Small intestine (tissue), 7 donors: ENCODE results near the gene KCNK4. TPM values are rescaled to one million over a fixed set of nuclear protein-coding genes. Genes with fewer than 3 reads are reported as not detected.
A peak's percentile ranks its signal among the peaks of the same experiment; 100 is the strongest.

Source experiments
- DNase-seq, 2 donors: peaks; one replicate each; pipeline versions ENCODE4 v3.0.0 to v3.0.0-alpha.2; 2013
- FAIRE-seq: peaks from 2 replicates; lab custom pipeline; 2012; peaks lifted over from hg19 to GRCh38; lab: Jason Lieb, UNC
- H3K27ac ChIP-seq, 3 donors: one replicate each; pipeline ENCODE4 v1.5.1; 2013; ENCODE audit warnings: low read length in 2 of 3, mild to moderate bottlenecking in 2 of 3, control low read depth in 1 of 3, inconsistent platforms in 1 of 3, low read depth in 1 of 3, moderate library complexity in 1 of 3
- H3K27me3 ChIP-seq, 3 donors: one replicate each; pipeline ENCODE4 v1.6.1; 2013; ENCODE audit warnings: low read length in 3 of 3, inconsistent platforms in 1 of 3; ENCODE audit not compliant: control insufficient read depth in 3 of 3, insufficient read depth in 3 of 3
- H3K36me3 ChIP-seq, 3 donors: one replicate each; pipeline ENCODE4 v1.6.1; 2013; ENCODE audit warnings: low read length in 3 of 3, inconsistent platforms in 1 of 3, low read depth in 1 of 3, mild to moderate bottlenecking in 1 of 3, moderate library complexity in 1 of 3; ENCODE audit not compliant: control insufficient read depth in 3 of 3, insufficient read depth in 2 of 3
- H3K4me1 ChIP-seq, 3 donors: one replicate each; pipeline ENCODE4 v1.6.1; 2013; ENCODE audit warnings: low read length in 2 of 3, inconsistent platforms in 1 of 3, low read depth in 1 of 3, mild to moderate bottlenecking in 1 of 3, moderate library complexity in 1 of 3; ENCODE audit not compliant: control insufficient read depth in 3 of 3, insufficient read depth in 2 of 3
- H3K4me3 ChIP-seq, 3 donors: one replicate each; pipeline ENCODE4 v1.5.1; 2013; ENCODE audit warnings: low read length in 3 of 3, control low read depth in 1 of 3, inconsistent platforms in 1 of 3, low read depth in 1 of 3, mild to moderate bottlenecking in 1 of 3, moderate library complexity in 1 of 3
- H3K9me3 ChIP-seq, 2 donors: one replicate each; pipeline ENCODE4 v1.6.1; 2013; ENCODE audit warnings: low read depth in 1 of 2, low read length in 1 of 2; ENCODE audit not compliant: control insufficient read depth in 2 of 2, insufficient read depth in 1 of 2
- WGBS, 3 donors: extraction: QIAGEN DNeasy Blood & Tissue Kit; methylation state at CpG; one replicate each; pipeline ENCODE4 v1.1.7; 2013; 5-methylcytosine and 5-hydroxymethylcytosine counted together
- polyA plus RNA-seq, 4 donors: library from polyadenylated mRNA; stranded (reverse) in 3 of 4; unstranded in 1 of 4; fragments of 200-250 nt in 3 of 4; fragments of 120-200 nt in 1 of 4; gene quantifications; one replicate each; pipeline versions ENCODE4 v1.2.1 to v1.2.3, GENCODE V29; 2013
- donor health status: healthy with polysubstance abuse.
- donor health status: control.
- donor health status: control.
- donor health status: Bipolar disorder and iron deficiency.
- donor health status: healthy.

Gene KCNK4
- polyA plus RNA-seq, 4 donors = not detected

DNA sequence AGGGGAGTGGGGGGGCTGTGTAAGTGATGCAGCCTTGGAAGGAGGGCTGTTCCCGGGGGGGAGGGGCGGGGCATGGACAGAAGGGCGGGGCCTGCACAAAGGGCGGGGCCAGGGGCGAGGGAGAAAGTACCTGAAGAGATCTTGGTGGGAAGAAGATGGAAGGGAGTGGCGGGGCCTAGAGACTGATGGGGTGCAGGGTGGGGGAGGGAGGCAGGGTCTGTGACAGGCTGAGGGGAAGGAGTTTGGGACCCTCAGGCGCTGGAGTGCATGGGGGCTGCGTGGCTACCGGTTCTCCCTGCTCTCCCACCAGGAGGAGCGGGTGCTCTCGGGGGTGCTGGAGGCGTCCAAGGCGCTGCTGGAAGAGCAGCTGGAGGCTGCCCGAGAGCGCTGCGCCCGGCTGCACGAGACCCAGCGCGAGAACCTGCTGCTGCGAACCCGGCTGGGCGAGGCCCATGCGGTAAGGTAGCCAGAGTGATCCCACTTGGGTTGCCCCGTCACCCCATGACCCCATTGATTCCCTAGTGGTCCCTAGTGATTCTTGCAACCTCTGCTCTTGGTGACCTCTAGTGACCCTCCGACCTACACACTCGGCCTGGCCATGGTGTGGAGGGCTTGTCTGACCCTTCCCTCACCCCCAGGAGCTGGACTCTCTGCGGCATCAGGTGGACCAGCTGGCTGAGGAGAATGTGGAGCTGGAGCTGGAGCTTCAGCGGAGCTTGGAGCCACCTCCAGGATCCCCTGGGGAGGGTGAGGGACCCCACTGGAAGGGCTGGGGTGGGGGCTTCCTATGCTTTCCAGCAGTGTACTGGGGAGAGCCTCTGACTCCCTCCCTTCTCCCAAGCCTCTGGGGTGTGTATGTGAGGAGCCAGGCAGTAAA is 52.0 kb downstream of the KCNK4 start:
- Histone ChIP-seq H3K27me3 (peaks cover 0 to 23% (median 0%) of the 10 kb centered on the region in 3 donors), H3K27ac (no peak overlapping the region), H3K36me3 (peaks cover 0 to 4% (median 0%) of the 10 kb centered on the region in 3 donors), H3K4me3 (peak overlapping the region in 1 of 3 donors; percentile 12), H3K9me3 (no peaks in the 10 kb centered on the region), H3K4me1 (peaks cover 0 to 35% (median 10%) of the 10 kb centered on the region in 3 donors)
- DNase-seq (no peak), FAIRE-seq (no peak)
- WGBS, 3 donors = 39 to 59% (median 58%) methylated on average over 14 to 29 of the region's 29 CpGs

DNA sequence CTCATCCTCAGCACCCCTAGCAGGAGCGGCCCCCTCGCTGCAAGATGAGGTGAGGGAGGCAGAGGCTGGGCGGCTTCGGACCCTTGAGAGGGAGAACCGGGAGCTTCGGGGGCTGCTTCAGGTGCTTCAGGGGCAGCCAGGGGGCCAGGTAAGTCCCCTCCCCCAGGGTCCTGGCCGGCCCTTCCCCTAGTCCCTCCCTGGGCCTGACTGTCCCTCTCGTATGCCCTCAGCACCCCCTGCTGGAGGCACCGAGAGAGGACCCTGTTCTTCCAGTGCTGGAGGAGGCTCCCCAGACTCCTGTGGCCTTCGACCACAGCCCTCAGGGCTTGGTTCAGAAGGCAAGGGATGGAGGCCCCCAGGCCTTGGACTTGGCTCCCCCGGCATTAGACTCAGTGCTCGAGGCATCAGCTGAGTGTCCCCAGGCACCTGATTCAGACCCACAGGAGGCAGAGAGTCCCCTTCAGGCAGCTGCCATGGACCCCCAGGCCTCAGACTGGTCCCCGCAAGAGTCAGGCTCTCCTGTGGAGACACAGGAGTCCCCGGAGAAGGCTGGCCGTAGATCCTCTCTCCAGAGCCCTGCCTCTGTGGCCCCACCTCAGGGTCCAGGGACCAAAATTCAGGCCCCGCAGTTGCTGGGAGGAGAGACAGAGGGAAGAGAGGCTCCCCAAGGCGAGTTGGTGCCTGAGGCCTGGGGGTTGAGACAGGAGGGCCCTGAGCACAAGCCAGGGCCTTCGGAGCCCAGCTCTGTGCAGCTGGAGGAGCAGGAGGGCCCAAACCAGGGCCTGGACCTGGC is 52.9 kb downstream of the KCNK4 start:
- H3K27me3 ChIP-seq = peaks cover 0 to 23% (median 0%) of the 10 kb centered on the region in 3 donors
- FAIRE-seq (no peak), DNase-seq (peak in 1 of 2 donors; percentile 61)
- H3K9me3 ChIP-seq = no peaks in the 10 kb centered on the region
- WGBS, 3 donors = 81 to 83% (median 83%) methylated on average over 15 to 18 of the region's 18 CpGs
- H3K36me3 ChIP-seq = peaks cover 0 to 5% (median 0%) of the 10 kb centered on the region in 3 donors
- H3K27ac ChIP-seq = peak overlapping the region in 1 of 3 donors; percentile 15
- H3K4me1 ChIP-seq = peaks cover 0 to 35% (median 10%) of the 10 kb centered on the region in 3 donors
- no peak overlapping the region for H3K4me3 ChIP-seq

DNA sequence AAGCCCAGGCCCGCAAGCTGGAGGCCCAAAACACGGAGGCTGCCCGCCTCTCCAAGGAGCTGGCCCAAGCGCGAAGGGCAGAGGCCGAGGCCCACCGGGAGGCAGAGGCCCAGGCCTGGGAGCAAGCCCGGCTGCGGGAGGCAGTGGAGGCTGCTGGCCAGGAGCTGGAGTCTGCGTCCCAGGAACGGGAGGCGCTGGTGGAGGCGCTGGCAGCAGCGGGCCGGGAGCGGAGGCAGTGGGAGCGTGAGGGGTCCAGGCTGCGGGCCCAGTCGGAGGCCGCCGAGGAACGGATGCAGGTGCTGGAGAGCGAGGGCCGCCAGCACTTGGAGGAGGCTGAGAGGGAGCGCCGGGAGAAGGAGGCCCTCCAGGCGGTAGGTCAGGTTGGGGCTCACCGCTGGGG is 53.7 kb downstream of the KCNK4 start:
- H3K4me1 ChIP-seq = peaks cover 0 to 35% (median 10%) of the 10 kb centered on the region in 3 donors

DNA sequence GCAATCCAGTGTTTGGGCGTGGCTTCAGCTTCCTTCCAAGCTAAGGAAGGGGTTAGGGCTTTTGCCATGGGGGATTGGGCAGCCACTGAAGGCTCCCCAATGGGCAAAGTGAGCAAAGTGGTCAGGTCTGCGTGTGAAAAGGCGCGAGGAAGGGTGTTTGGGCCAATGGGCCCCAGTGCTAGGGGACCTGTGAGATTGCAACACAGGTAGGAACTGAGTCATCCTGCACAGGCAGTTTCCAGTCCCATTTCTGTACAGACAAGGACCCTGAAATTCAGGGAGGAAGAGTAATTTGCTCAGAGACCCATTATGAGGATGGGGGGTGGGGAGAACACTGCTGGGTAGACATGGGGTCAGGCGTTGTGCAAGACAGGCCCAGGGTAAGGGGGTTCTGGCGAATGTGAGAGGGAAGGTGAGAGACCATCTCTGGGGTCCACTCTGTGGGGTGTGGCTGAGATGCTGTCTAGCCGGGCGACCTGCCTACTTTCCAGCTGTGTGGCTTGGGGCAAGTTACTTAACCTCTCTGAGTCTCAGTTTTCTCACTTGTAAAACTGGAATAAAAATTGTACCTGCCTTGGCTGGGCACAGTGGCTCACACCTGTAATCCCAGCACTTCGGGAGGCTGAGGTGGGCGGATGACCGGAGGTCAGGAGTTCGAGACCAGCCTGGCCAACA is 56.2 kb downstream of the KCNK4 start:
- 86 to 93% (median 90%) methylated on average over 12 of the region's 12 CpGs for whole genome bisulfite sequencing, 3 donors
- Histone ChIP-seq H3K4me3 (no peak overlapping the region), H3K36me3 (peaks cover 0 to 12% (median 0%) of the 10 kb centered on the region in 3 donors), H3K9me3 (no peaks in the 10 kb centered on the region), H3K27ac (no peak overlapping the region), H3K27me3 (no peaks in the 10 kb centered on the region), H3K4me1 (peaks cover 0 to 17% (median 0%) of the 10 kb centered on the region in 3 donors)
- no peak for FAIRE-seq
- DNase-seq = no peak

More for the DNA sequence above, 53.7 kb downstream of the KCNK4 start:
- no peak for FAIRE-seq
- Histone ChIP-seq H3K9me3 (no peaks in the 10 kb centered on the region), H3K36me3 (peaks cover 0 to 9% (median 0%) of the 10 kb centered on the region in 3 donors), H3K27ac (no peak overlapping the region), H3K4me3 (no peak overlapping the region), H3K27me3 (peaks cover 0 to 22% (median 0%) of the 10 kb centered on the region in 3 donors)
- 96 to 97% (median 96%) methylated on average over 22 to 28 of the region's 28 CpGs for WGBS, 3 donors
- DNase-seq = no peak

GRCh38 chr11:64348383-64349024 is 57.4 kb downstream of the KCNK4 start:
- no peaks in the 10 kb centered on the region for H3K27me3 ChIP-seq
- 48 to 66% (median 63%) methylated on average over 12 to 14 of the region's 14 CpGs for WGBS, 3 donors
- DNase-seq = no peak
- H3K36me3 ChIP-seq = peaks cover 0 to 14% (median 0%) of the 10 kb centered on the region in 3 donors
- H3K9me3 ChIP-seq = no peaks in the 10 kb centered on the region
- no peak overlapping the region for H3K4me3 ChIP-seq
- H3K27ac ChIP-seq = no peak overlapping the region
- FAIRE-seq = no peak
- peaks cover 0 to 10% (median 0%) of the 10 kb centered on the region in 3 donors for H3K4me1 ChIP-seq

- no peak overlapping the region for H3K27ac ChIP-seq
- no peaks in the 10 kb centered on the region for H3K9me3 ChIP-seq
- FAIRE-seq (no peak), DNase-seq (no peak)
- H3K4me3 ChIP-seq = no peak overlapping the region
- peaks cover 0 to 5% (median 0%) of the 10 kb centered on the region in 3 donors for H3K4me1 ChIP-seq
- 84 to 90% (median 90%) methylated on average over 5 to 7 of the region's 7 CpGs for WGBS, 3 donors
- no peaks in the 10 kb centered on the region for H3K27me3 ChIP-seq
- H3K36me3 ChIP-seq = peaks cover 0 to 11% (median 0%) of the 10 kb centered on the region in 3 donors
These were observed 57.9 kb downstream of the KCNK4 start for GRCh38 chr11:64349025-64349387.

DNA sequence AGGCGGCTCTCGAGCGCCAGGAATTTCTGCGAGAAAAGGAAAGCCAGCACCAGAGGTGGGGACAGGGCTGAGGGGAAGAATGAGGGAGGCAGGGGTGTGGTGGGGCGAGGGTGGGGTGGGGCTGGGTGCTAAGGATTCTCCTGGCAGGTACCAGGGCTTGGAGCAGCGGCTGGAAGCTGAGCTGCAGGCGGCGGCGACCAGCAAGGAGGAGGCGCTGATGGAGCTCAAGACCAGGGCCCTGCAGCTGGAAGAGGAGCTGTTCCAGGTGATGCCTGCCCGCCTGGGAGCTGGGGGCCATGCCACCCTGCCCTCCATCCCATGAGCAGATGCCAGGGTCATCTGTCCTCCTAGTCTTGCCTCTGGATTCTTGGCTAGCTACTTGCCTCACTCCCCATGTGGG is 58.3 kb downstream of the KCNK4 start:
- Histone ChIP-seq H3K9me3 (no peaks in the 10 kb centered on the region), H3K27me3 (no peaks in the 10 kb centered on the region), H3K27ac (no peak overlapping the region), H3K36me3 (peaks cover 0 to 10% (median 0%) of the 10 kb centered on the region in 3 donors), H3K4me1 (peaks cover 0 to under 1% (median 0%) of the 10 kb centered on the region in 3 donors), H3K4me3 (no peak overlapping the region)
- FAIRE-seq (no peak), DNase-seq (no peak)
- 74 to 82% (median 81%) methylated on average over 8 to 11 of the region's 11 CpGs for WGBS, 3 donors
